GM18867 (cell line): ENCODE data around the gene XIRP2.

Source experiments
- ATAC-seq: cut with Tn5 transposase; IDR thresholded peaks from one replicate; pipeline ENCODE4 v1.9.1; 2021; ENCODE audit warnings: mild to moderate bottlenecking, moderate library complexity; ENCODE audit not compliant: unreplicated experiment

The XIRP2 gene

GRCh38 chr2:166888180-166888579, at the start of gene XIRP2:
Gene XIRP2 (plus strand): TSS chr2:166888480. CDS start chr2:166903483, 15,003 bp downstream.
- ATAC-seq = no peak

GRCh38 chr2:166841152-166841551, 47.1 kb upstream of the XIRP2 start:
- ATAC-seq = no peak

GRCh38 chr2:166841679-166842078, 46.6 kb upstream of the XIRP2 start:
- ATAC-seq = no peak

GRCh38 chr2:166844111-166844510, 44.2 kb upstream of the XIRP2 start:
- no peak for ATAC-seq

GRCh38 chr2:166862468-166863132, 25.7 kb upstream of the XIRP2 start:
- no peak for ATAC-seq

- no peak for ATAC-seq
Observed at GRCh38 chr2:166867874-166868514, 20.3 kb upstream of the XIRP2 start.

- ATAC-seq = no peak
Observed at GRCh38 chr2:166870346-166870745, 17.9 kb upstream of the XIRP2 start.

- no peak for ATAC-seq
Observed at GRCh38 chr2:166881177-166881576, 7.1 kb upstream of the XIRP2 start.

GRCh38 chr2:166882851-166883250, 5.4 kb upstream of the XIRP2 start:
- no peak for ATAC-seq

- no peak for ATAC-seq
Observed at GRCh38 chr2:166891727-166892126, 3.4 kb downstream of the XIRP2 start.

GRCh38 chr2:166892397-166892796, 4.1 kb downstream of the XIRP2 start:
- ATAC-seq = no peak

GRCh38 chr2:166895243-166895642, 7.0 kb downstream of the XIRP2 start:
- no peak for ATAC-seq

GRCh38 chr2:166897666-166898065, 9.4 kb downstream of the XIRP2 start:
- no peak for ATAC-seq

- ATAC-seq = no peak
Observed at GRCh38 chr2:166899676-166900075, 11.4 kb downstream of the XIRP2 start.

GRCh38 chr2:166900700-166901099, 12.4 kb downstream of the XIRP2 start:
- ATAC-seq = peak; percentile 65

GRCh38 chr2:166901336-166901735, 13.1 kb downstream of the XIRP2 start:
- ATAC-seq = no peak

GRCh38 chr2:166916987-166917386, 28.7 kb downstream of the XIRP2 start:
- ATAC-seq = no peak

- ATAC-seq = no peak
Observed at GRCh38 chr2:166917415-166917814, 29.1 kb downstream of the XIRP2 start.

GRCh38 chr2:166921261-166921896, 33.1 kb downstream of the XIRP2 start:
- no peak for ATAC-seq

- ATAC-seq = no peak
Observed at GRCh38 chr2:166924967-166925366, 36.7 kb downstream of the XIRP2 start.

- no peak for ATAC-seq
Observed at GRCh38 chr2:166926657-166927056, 38.4 kb downstream of the XIRP2 start.

GRCh38 chr2:166932032-166932431, 43.8 kb downstream of the XIRP2 start:
- ATAC-seq = no peak
